ENCODE data around the gene TTLL3. TPM values are rescaled to one million over a fixed set of nuclear protein-coding genes. Genes with fewer than 3 reads are reported as not detected.

TTLL3 gene
- total RNA-seq, 6 donors from 2014 or later: 33.0 to 544 (median 64.4) TPM

GRCh38 chr3:9883706-9884554 is 73.9 kb downstream of the TTLL3 start:
- H3K9me3 ChIP-seq: no peaks in the 10 kb centered on the region
- H3K27me3 ChIP-seq: no peaks in the 10 kb centered on the region
- ATAC-seq (ENCODE audit: low FRiP score in 2 of 2): peak in 1 of 2 donors; percentile 72
- H3K36me3 ChIP-seq: no peaks in the 10 kb centered on the region
- no peak overlapping the region for H3K27ac ChIP-seq
- no peak overlapping the region for H3K4me3 ChIP-seq
- TF ChIP-seq POLR2AphosphoS5 (IDR thresholded peaks at IDR 0.05) (no peak), CTCF (IDR thresholded peaks at IDR 0.05) (no peak), POLR2A (IDR thresholded peaks at IDR 0.05) (no peak), EP300 (IDR thresholded peaks at IDR 0.05) (no peak)
- DNase-seq: no peak
- no peaks in the 10 kb centered on the region for H3K4me1 ChIP-seq
- WGBS, 2 donors: 84 to 90% methylated on average over 7 of the region's 7 CpGs

GRCh38 chr3:9884555-9885165 is 74.6 kb downstream of the TTLL3 start:
- ATAC-seq (ENCODE audit: low FRiP score in 2 of 2): peak in 1 of 2 donors; percentile 94
- no peaks in the 10 kb centered on the region for H3K9me3 ChIP-seq
- WGBS, 2 donors: 87% methylated on average over 11 of the region's 11 CpGs
- no peak overlapping the region for H3K27ac ChIP-seq
- no peak overlapping the region for H3K4me3 ChIP-seq
- no peak for TF ChIP-seq POLR2A (IDR thresholded peaks at IDR 0.05)
- no peak for TF ChIP-seq EP300 (IDR thresholded peaks at IDR 0.05)
- no peak for TF ChIP-seq CTCF (IDR thresholded peaks at IDR 0.05)
- no peak for TF ChIP-seq POLR2AphosphoS5 (IDR thresholded peaks at IDR 0.05)
- no peak for DNase-seq
- H3K4me1 ChIP-seq: no peaks in the 10 kb centered on the region
- H3K36me3 ChIP-seq: no peaks in the 10 kb centered on the region
- no peaks in the 10 kb centered on the region for H3K27me3 ChIP-seq

Other genes with a start within 250 kb of the TTLL3 start
- 10 to 100 TPM; 43.7 to 66.1 (median 57.6) TPM for gene MTMR14, start 160.8 kb upstream of the TTLL3 start, total RNA-seq
- gene CPNE9, start 106.4 kb upstream of the TTLL3 start, total RNA-seq: under 1 TPM in 3 of 6 donors, not detected in 3; 0.20 to 0.39 (median 0.30) TPM
- gene BRPF1, start 78.5 kb upstream of the TTLL3 start, total RNA-seq: 10 to 100 TPM; 18.8 to 44.0 (median 26.5) TPM
- gene OGG1, start 60.3 kb upstream of the TTLL3 start, total RNA-seq: 10 to 100 TPM; 13.7 to 49.2 (median 18.3) TPM
- gene CAMK1, start 40.3 kb upstream of the TTLL3 start, total RNA-seq: 10 to 100 TPM; 19.5 to 44.0 (median 27.6) TPM
- gene TADA3, start 17.8 kb upstream of the TTLL3 start, total RNA-seq: 10 to 100 TPM; 48.2 to 68.0 (median 60.7) TPM
- gene ARPC4, start 17.2 kb upstream of the TTLL3 start, total RNA-seq: 100 to 1,000 TPM in 5 of 6 donors, 10 to 100 TPM in 1; 88.3 to 186 (median 158) TPM
- gene RPUSD3, start 33.7 kb downstream of the TTLL3 start, total RNA-seq: 10 to 100 TPM; 23.8 to 58.7 (median 34.9) TPM
- gene CIDEC, start 70.0 kb downstream of the TTLL3 start, total RNA-seq: not detected
- gene JAGN1, start 80.3 kb downstream of the TTLL3 start, total RNA-seq: 10 to 100 TPM in 4 of 6 donors, 1 to 10 TPM in 2; 4.2 to 33.3 (median 24.2) TPM
- gene IL17RE, start 92.6 kb downstream of the TTLL3 start, total RNA-seq: 10 to 100 TPM; 16.1 to 44.8 (median 27.0) TPM
- gene IL17RC, start 106.8 kb downstream of the TTLL3 start, total RNA-seq: 10 to 100 TPM; 26.3 to 83.8 (median 32.9) TPM
- gene CRELD1, start 123.6 kb downstream of the TTLL3 start, total RNA-seq: 10 to 100 TPM; 31.7 to 72.3 (median 44.0) TPM
- gene PRRT3, start 142.1 kb downstream of the TTLL3 start, total RNA-seq: 1 to 10 TPM; 1.6 to 7.1 (median 4.5) TPM
- gene EMC3, start 176.6 kb downstream of the TTLL3 start, total RNA-seq: 10 to 100 TPM; 26.2 to 79.0 (median 46.3) TPM
- gene FANCD2, start 216.2 kb downstream of the TTLL3 start, total RNA-seq: 10 to 100 TPM in 1 of 6 donors, 1 to 10 TPM in 5; 3.0 to 23.0 (median 5.8) TPM

Data from upper lobe of left lung (tissue), 6 donors.